GM18519 (cell line): ENCODE measurements around the gene BOC.

ENCODE experiments used
- ATAC-seq: cut with Tn5 transposase; IDR thresholded peaks from one replicate; pipeline ENCODE4 v1.9.1; 2021; ENCODE audit warnings: mild to moderate bottlenecking, moderate library complexity; ENCODE audit not compliant: unreplicated experiment, low FRiP score

The BOC gene

GRCh38 chr3:113285226-113285625 lies 73.9 kb downstream of the BOC start:
- no peak for ATAC-seq

- ATAC-seq, result no peak
Measured at GRCh38 chr3:113285741-113286140, 74.4 kb downstream of the BOC start.

GRCh38 chr3:113286524-113286923 lies 75.2 kb downstream of the BOC start:
- no peak for ATAC-seq

GRCh38 chr3:113287111-113287802 lies 75.9 kb downstream of the BOC start:
- no peak for ATAC-seq

- ATAC-seq, result no peak
Measured at GRCh38 chr3:113287803-113288648, 76.7 kb downstream of the BOC start.

GRCh38 chr3:113288881-113289280 lies 77.5 kb downstream of the BOC start:
- ATAC-seq, result no peak

- no peak for ATAC-seq
Measured at GRCh38 chr3:113291572-113291971, 80.2 kb downstream of the BOC start.

GRCh38 chr3:113292933-113293332 lies 81.6 kb downstream of the BOC start:
- ATAC-seq, result no peak

- ATAC-seq, result no peak
Measured at GRCh38 chr3:113293348-113293747, 82.0 kb downstream of the BOC start.

GRCh38 chr3:113295463-113295862 lies 84.1 kb downstream of the BOC start:
- no peak for ATAC-seq

GRCh38 chr3:113297287-113297686 lies 85.9 kb downstream of the BOC start:
- ATAC-seq, result no peak

- ATAC-seq, result no peak
Measured at GRCh38 chr3:113297841-113298240, 86.5 kb downstream of the BOC start.

- ATAC-seq, result no peak
Measured at GRCh38 chr3:113300596-113300995, 89.2 kb downstream of the BOC start.

- ATAC-seq, result no peak
Measured at GRCh38 chr3:113304102-113304501, 92.7 kb downstream of the BOC start.

GRCh38 chr3:113304856-113305540 lies 93.6 kb downstream of the BOC start:
- ATAC-seq, result no peak

GRCh38 chr3:113310960-113311359 lies 99.6 kb downstream of the BOC start:
- no peak for ATAC-seq

- ATAC-seq, result no peak
Measured at GRCh38 chr3:113312416-113312815, 101.1 kb downstream of the BOC start.

GRCh38 chr3:113314923-113315322 lies 103.6 kb downstream of the BOC start:
- ATAC-seq, result no peak

GRCh38 chr3:113329757-113330156 lies 118.4 kb downstream of the BOC start:
- no peak for ATAC-seq

GRCh38 chr3:113330742-113331141 lies 119.4 kb downstream of the BOC start:
- ATAC-seq, result no peak

GRCh38 chr3:113331187-113331586 lies 119.8 kb downstream of the BOC start:
- ATAC-seq, result no peak
